Chondrocyte (in vitro differentiated cells): Measurements from ENCODE around the gene PHOSPHO1. TPM values are rescaled to one million over a fixed set of nuclear protein-coding genes. Genes with fewer than 3 reads are reported as not detected.

Experiments used
- DNase-seq: peaks from one replicate; pipeline ENCODE4 v3.0.0; 2021; ENCODE audit warnings: mixed read lengths, low spot score
- H3K27ac Mint-ChIP-seq: one replicate; pipeline ENCODE4 v1.8.0; 2021; ENCODE audit warnings: mild to moderate bottlenecking, moderate library complexity, mixed read lengths; ENCODE audit not compliant: unreplicated experiment
- H3K27me3 Mint-ChIP-seq: 2 replicates; pipeline ENCODE4 v1.8.0; 2021; ENCODE audit warnings: low read depth, mixed read lengths
- H3K36me3 Mint-ChIP-seq: 2 replicates; pipeline ENCODE4 v1.8.0; 2021; ENCODE audit warnings: low read depth, mixed read lengths
- H3K4me1 Mint-ChIP-seq: 2 replicates; pipeline ENCODE4 v1.8.0; 2021; ENCODE audit warnings: low read depth, mild to moderate bottlenecking, mixed read lengths
- H3K4me3 Mint-ChIP-seq: one replicate; pipeline ENCODE4 v1.8.0; 2021; ENCODE audit warnings: mild to moderate bottlenecking, moderate library complexity, mixed read lengths; ENCODE audit not compliant: unreplicated experiment
- H3K9me3 Mint-ChIP-seq: 2 replicates; pipeline ENCODE4 v1.8.0; 2021; ENCODE audit warnings: low read depth, mixed read lengths
- CTCF ChIP-seq: fragments of 200-600 bp; sonication (generic); IDR thresholded peaks from 2 replicates; pipeline ENCODE4 v1.5.0; 2021; ENCODE audit warnings: antibody characterized with exemption, mild to moderate bottlenecking, moderate library complexity
- total RNA-seq: library from RNA; stranded (reverse); gene quantifications from 3 replicates; pipeline ENCODE4 v1.2.1, GENCODE V29; 2021

The PHOSPHO1 gene
- total RNA-seq, 1 donor from 2014 or later, result not detected

- H3K4me3 Mint-ChIP-seq, result no peak overlapping the region
Observed at GRCh38 chr17:49216953-49217650, 13.5 kb downstream of the PHOSPHO1 start.

GRCh38 chr17:49216482-49216881 lies 14.1 kb downstream of the PHOSPHO1 start:
- DNase-seq, result no peak
- Mint-ChIP-seq H3K36me3 (no peaks in the 10 kb centered on the region), H3K4me3 (no peak overlapping the region), H3K27ac (no peak overlapping the region), H3K4me1 (peaks cover 3% of the 10 kb centered on the region), H3K9me3 (no peaks in the 10 kb centered on the region), H3K27me3 (peaks cover under 1% of the 10 kb centered on the region)
- TF ChIP-seq CTCF, result no peak

More at GRCh38 chr17:49216953-49217650, 13.5 kb downstream of the PHOSPHO1 start:
- Mint-ChIP-seq H3K9me3 (no peaks in the 10 kb centered on the region), H3K36me3 (no peaks in the 10 kb centered on the region), H3K27me3 (peaks cover 6% of the 10 kb centered on the region), H3K27ac (no peak overlapping the region), H3K4me1 (peaks cover 3% of the 10 kb centered on the region)
- DNase-seq, result no peak
- TF ChIP-seq CTCF, result no peak

- DNase-seq, result no peak
- no peak overlapping the region for H3K4me3 Mint-ChIP-seq
- H3K4me1 Mint-ChIP-seq, result peaks cover 10% of the 10 kb centered on the region
- TF ChIP-seq CTCF, result no peak
- H3K9me3 Mint-ChIP-seq, result no peaks in the 10 kb centered on the region
- H3K27me3 Mint-ChIP-seq, result peaks cover 2% of the 10 kb centered on the region
- no peaks in the 10 kb centered on the region for H3K36me3 Mint-ChIP-seq
- no peak overlapping the region for H3K27ac Mint-ChIP-seq
Observed at GRCh38 chr17:49214676-49215360, 15.8 kb downstream of the PHOSPHO1 start.

- H3K4me1 Mint-ChIP-seq, result peaks cover 13% of the 10 kb centered on the region
- H3K36me3 Mint-ChIP-seq, result no peaks in the 10 kb centered on the region
- peaks cover 5% of the 10 kb centered on the region for H3K27me3 Mint-ChIP-seq
- DNase-seq, result no peak
- H3K9me3 Mint-ChIP-seq, result no peaks in the 10 kb centered on the region
- no peak overlapping the region for H3K4me3 Mint-ChIP-seq
- no peak overlapping the region for H3K27ac Mint-ChIP-seq
- no peak for TF ChIP-seq CTCF
Observed at GRCh38 chr17:49213847-49214246, 16.7 kb downstream of the PHOSPHO1 start.

- Mint-ChIP-seq H3K27me3 (peaks cover 5% of the 10 kb centered on the region), H3K4me1 (peaks cover 13% of the 10 kb centered on the region)
- no peak for DNase-seq
Observed at GRCh38 chr17:49213399-49213798, 17.2 kb downstream of the PHOSPHO1 start.

More at GRCh38 chr17:49213399-49213798, 17.2 kb downstream of the PHOSPHO1 start:
- Mint-ChIP-seq H3K9me3 (no peaks in the 10 kb centered on the region), H3K36me3 (no peaks in the 10 kb centered on the region), H3K4me3 (no peak overlapping the region), H3K27ac (no peak overlapping the region)
- no peak for TF ChIP-seq CTCF
